Stimulated activated CD8-positive, alpha-beta memory T cell treated with anti-CD3 and anti-CD28 coated beads, Interleukin-7, amount 100 ng/mL, for 24 hours (primary cell): ENCODE data around the gene DACT1.

ENCODE experiments used
- DNase-seq: peaks from one replicate; pipeline ENCODE4 v3.0.0-alpha.2; 2020; ENCODE audit warnings: low read depth

Gene DACT1

GRCh38 chr14:58668848-58669480 lies 31.2 kb downstream of the DACT1 start:
- no peak for DNase-seq

GRCh38 chr14:58669556-58670200 lies 31.9 kb downstream of the DACT1 start:
- DNase-seq = no peak

GRCh38 chr14:58671024-58671423 lies 33.3 kb downstream of the DACT1 start:
- no peak for DNase-seq

GRCh38 chr14:58671436-58671835 lies 33.7 kb downstream of the DACT1 start:
- no peak for DNase-seq

- DNase-seq = no peak
These were observed 36.0 kb downstream of the DACT1 start for GRCh38 chr14:58673722-58674121.

GRCh38 chr14:58677001-58677400 lies 39.2 kb downstream of the DACT1 start:
- DNase-seq = no peak

GRCh38 chr14:58677517-58677916 lies 39.8 kb downstream of the DACT1 start:
- DNase-seq = no peak

- no peak for DNase-seq
These were observed 40.2 kb downstream of the DACT1 start for GRCh38 chr14:58677996-58678395.

- no peak for DNase-seq
These were observed 42.9 kb downstream of the DACT1 start for GRCh38 chr14:58680698-58681097.

DNA sequence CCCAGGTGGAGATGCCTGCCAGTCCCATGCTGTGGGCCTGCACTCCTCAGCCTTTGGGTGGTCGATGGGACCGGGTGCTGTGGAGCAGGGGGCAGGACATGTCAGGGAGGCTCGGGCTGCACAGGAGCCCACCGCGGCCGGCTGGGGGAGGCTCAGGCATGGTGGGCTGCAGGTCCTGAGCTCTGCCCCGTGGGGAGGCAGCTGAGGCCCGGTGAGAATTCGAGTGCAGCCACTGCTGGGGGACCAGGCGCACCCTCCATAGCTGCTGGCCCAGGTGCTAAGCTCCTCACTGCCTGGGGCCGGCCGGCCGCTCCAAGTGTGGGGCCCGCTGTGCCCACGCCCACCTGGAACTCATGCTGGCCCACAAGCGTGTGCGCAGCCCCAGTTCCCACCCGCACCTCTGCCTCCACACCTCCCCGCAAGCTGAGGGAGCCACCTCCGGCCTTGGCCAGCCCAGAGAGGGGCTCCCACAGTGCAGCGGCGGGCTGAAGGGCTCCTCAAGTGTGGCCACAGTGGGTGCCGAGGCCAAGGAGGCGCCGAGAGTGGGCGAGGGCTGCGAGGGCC lies 49.6 kb downstream of the DACT1 start:
- no peak for DNase-seq

GRCh38 chr14:58690801-58691516 lies 53.2 kb downstream of the DACT1 start:
- no peak for DNase-seq

- DNase-seq = no peak
These were observed 55.3 kb downstream of the DACT1 start for GRCh38 chr14:58693048-58693447.

GRCh38 chr14:58695514-58695913 lies 57.8 kb downstream of the DACT1 start:
- no peak for DNase-seq

DNA sequence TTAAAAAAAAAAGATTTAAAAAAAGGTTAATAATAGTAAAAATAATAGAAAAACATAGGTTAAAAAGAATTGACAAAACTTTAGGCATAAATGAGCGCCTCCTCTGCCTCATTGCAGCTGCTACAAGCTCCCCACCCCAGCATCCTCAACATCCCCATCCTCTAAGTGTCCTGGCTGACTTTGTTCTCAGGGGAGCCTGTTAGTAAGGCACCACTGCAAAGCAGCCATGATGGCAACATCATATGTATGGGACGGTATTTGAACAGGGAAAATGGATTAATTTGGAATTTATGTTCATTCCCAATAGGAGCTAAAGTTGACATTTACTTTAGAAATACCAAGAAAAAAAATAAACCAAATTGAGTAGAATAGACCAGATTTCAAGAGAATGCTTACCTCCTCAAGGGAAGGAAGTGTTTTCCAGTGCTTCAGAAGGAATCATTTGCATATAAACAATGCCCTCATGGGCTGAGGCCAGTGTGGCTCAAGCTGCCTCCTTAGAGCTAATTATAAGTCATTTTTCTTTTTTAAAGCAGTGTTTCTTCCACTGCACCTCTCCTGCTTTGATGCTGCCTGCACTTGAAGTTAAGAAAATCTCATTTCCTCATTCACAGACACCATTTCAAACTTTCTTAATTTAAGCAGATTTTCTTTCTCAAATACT lies 59.6 kb downstream of the DACT1 start:
- DNase-seq = no peak
